CD4-positive, alpha-beta T cell treated with Interleukin-4 for 4 hours (primary cell): ENCODE measurements around the gene HTR2B.
"Not testable (repeated sequence)": the region's sequence is repeated elsewhere in the genome, so short reads cannot be mapped to it uniquely, and the experiment has no call there.

Source experiments
- DNase-seq: peaks from one replicate; pipeline ENCODE4 v3.0.0-alpha.2; 2020

HTR2B gene

DNA sequence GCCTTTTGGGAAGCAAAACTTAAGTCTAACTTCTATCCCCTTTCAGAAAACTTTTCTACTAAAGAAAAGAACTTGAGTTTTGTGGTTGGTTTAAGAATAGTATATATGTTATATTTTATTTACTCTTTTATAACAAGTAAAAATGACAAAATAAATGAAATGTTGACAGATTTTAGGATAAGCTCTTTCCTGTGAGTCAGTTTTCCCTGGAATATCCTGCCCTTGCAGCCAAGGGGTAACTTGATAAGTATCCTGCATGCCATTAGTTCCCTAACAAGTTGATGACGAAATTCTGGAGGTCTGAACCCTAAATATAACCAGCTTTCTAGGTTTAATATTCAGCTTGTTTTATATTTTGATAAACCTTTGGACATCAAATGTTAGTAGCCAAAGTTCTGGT is 7.3 kb upstream of the HTR2B start:
- DNase-seq, result no peak

DNA sequence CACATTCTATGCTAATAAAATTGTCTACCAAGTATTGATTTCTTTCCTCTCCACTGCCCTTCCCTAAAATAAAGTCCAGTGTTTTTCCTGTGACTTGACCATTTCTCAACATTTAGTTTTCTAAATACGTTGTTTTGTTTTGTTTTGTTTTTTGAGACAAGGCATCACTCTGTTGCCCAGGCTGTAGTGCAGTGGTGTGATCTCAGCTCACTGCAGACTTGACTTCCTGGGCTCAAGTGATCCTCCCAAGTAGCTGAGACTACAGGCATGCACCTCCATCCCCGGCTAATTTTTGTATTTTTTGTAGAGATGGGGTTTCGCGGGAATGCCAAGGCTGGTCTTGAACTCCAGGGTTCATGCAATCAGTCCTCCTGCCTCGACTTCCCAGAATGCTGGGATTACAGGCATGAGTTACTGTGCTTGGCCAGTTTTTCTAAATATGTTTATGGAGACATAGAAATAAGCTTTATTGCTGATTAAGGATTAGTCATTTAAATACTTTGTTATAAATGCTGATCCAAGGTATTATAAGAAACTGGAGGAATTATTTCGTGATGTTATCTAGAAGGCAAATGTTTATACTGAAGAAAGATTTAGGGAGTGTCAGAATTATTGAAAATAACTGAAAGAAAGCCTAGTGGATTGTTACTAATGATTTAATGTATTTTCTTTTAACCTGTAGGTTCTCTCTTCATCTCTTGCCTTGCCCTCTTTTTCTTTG is 5.7 kb upstream of the HTR2B start:
- DNase-seq, result no peak

DNA sequence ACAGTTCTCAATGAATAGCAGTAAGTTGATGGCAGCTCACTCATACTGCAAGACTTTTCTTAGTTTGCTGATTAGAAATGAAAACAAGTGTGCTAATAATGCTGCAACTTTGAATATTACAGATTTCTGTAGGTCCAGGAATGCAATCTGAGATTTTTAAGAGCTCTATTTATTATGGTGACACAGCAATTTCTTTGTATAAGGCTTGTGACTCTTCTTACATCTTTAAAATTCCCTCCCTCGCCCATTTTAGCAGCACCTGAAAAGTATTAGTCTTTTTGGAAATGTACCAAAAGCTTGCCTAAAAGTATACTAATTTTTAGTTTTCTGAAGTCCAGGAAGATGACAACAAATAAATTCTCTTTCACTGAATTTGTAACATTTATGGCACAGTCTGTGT is 4.4 kb upstream of the HTR2B start:
- no peak for DNase-seq

DNA sequence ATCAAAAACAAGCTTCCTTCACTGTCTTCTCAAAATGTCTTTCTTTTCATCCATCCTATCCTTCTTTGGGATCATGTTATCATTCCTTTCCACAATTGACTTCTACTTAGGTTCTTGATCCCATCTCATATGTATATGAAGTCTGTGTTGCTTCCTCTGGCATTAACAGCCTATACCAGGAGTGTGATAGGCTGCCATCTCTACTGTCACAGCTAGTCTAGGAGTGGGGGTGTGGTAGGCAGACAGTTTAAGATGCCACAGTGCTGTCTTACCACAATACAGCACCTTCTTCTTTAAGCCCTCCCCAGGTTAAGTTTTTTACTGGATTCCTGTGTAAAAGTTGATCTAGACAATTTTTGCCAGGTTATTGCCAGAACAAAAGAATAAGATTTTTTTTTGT is 3.7 kb upstream of the HTR2B start:
- no peak for DNase-seq

DNA sequence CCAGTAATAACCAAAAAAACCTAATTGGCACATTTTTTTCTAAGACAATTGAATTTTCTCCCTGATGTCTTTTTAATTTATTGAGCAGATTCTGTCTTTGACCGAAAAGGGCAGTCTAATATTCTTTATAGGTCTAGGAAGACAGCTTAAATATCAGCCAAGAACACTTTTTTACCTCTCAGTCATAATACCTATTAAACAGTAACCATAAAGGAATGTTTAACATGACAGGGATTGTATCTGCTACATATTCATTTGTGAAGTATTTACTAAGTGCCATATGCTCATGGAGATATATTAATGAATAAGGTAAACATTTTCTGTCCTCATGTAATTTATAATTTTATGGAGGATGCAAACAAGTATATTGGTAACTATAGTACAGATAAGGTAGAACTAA is 3.1 kb upstream of the HTR2B start:
- DNase-seq, result no peak

DNA sequence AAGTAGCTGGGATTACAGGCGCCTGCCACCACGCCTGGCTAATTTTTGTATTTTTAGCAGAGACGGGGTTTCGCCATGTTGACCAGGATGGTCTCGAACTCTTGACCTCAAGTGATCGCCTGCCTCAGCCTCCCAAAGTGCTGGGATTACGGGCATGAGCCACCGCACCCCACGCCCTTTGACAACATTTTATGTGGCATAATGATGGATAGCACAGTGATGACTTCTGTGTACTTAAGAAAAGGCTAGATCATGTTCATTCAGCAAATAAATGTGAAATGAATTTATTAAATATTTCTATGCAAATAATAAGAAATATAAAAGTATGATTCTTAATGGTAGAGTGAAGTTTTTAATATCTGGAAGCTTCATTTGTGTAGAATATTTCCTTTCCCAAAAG is 2.6 kb upstream of the HTR2B start:
- DNase-seq, result no peak

DNA sequence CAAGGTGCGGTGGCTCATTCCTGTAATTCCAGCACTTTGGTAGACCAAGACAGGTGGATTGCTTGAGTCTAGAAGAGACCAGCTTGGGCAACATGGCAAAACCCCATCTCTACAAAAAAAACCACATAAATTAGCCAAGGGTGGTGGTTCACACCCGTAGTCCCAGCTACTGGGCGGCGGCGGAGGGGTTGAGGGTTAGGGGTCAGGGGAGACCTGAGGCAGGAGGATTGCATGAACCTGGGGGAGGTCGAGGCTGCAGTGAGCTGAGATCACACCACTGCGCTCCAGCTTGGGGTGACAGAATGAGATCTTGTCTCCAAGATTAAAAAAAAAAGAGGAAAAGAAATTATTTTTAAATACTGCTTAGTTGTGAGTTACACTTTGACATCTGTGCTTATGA is 1.3 kb upstream of the HTR2B start:
- DNase-seq, result no peak

DNA sequence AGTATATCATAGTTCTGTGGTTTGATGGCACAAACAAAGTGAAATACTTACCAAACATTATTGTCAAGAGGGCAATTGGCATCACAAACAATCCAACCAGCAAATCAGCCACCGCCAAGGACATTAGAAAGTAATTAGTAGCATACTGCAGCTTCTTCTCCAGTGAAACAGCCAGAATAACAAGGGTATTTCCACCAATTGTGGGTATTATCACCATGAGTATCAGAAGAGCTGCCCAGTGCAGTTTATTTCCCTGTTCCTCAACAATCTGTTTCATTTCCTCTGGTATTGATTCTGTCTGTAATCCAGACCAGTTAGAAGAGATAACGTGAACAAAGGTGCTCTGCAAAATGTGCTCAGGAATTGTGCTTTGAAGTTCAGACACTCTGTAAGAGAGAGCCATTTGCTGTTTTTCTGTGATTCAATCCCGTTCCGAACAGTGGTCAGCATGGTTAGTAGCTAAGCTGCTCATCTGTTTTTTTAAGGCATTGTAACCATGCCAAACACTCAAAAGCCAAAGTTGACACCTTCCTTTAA is 1.4 kb downstream of the HTR2B start:
- no peak for DNase-seq

DNA sequence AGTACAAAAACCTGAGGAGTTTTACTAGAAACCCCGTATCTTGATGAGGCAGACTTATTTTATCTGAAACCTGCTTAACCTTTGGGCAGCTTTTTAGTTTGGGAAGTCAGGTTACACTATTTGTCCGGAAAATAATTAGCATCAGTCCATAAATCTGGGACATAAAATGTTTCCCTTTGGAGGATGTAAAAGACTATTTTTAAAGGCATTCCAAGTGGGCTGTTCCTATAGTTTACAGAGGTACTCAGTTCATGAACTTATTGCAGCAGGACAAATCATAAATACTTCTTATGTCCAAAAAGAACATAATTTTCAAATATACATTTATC is 6.3 kb downstream of the HTR2B start:
- DNase-seq, result no peak

DNA sequence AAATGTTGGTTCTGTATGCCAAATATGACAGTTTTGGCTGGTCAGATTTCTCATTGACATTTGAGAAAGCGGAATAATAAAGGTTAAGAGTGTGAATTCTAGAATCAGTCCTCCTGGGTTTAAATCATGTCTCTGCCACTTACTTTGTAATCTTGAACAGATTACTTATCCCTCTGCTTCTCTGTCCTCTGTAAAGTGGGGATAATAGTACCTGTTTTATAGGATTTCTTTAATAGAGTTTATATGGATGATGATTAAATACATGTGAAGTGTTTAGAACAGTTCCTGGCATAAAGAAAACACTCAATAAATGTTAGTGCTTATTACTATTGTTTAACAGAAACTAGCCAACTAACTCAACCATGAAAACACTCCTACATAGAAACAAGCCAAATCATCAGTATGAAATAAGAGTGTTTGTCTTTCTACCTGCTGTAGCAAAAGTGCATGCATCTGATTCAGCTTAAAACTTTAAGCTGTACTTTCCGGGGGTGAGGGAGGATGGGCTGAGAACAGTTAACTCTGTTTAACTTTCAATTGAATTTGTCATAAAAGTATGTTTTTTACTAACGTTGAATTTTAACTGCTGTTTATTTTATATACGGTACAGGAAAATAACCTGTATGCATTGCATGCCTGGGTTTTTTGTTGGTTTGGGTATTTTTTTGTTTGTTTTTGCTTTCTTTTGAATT is 6.8 kb downstream of the HTR2B start:
- no peak for DNase-seq

DNA sequence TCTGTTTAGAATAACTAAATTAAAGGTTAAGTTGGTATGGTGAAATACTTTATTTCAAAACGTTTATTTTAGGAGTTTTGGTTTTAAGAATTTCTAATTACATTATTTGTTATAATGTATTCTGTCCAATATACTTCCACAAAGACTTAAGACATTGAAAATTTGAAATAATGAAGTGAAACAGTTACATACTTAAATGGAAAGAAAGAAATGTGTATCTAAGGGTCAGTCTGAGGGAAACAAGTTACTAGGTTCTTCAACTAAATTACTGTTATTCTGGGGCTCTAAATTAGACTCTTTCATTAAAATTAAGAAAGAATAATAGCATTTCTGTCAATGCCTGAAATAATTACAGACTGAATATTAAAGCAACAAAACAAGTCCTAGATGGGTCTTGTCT is 7.7 kb downstream of the HTR2B start:
- no peak for DNase-seq

DNA sequence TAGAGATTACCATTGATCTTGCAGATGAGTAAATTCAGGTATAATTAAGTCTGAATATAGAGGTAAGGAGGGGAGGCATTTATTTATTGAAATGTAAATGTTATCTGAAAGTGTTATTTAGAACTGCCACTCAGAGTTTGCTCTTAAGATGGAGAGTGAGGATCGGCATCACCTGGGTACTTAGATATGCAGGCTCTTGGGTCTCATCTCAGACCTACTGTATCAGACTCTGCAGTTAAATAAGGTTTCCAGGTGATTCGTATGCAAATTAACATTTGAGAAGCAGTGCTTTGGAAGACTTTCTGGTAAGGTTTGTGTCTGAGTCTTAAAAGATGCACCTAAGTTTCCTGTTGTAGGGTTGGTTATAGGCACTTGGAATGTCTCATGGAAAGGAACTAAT is 9.2 kb downstream of the HTR2B start:
- no peak for DNase-seq

DNA sequence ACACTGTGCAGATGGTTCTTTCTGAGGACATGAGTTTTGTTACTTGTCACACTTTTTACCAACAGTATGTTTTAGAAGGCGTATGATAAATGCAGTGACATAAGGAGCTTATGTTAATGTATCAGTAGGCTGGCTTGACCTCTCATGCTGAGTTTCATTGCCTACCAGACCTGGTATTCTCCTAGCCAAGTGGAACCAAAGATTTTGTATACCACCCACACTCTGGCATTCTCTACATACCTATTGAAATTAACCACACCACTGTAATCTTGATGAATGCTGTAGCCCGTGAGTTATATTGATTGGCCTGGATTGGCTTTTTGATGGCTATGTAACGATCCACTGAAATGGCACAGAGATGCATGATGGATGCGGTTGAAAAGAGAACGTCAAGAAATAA is 11.4 kb downstream of the HTR2B start:
- DNase-seq, result no peak

DNA sequence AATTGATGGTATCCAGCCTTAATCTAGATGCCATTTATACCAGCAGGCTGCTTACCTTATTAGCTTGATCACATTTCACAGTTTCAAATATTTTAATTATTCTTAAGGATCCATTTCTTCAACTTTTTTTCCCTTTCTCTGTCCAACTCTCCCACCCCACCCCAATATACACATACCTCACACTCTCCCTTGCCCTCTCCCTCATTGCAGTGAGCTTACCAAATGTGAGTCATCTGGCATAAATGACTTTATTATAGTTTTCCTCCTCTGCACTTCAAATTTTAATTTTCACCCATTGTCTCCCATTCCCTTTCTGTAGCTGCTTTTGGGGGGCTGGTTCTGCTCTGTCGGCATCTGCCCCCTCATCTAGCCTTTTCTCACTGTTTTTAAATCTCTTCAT is 12.9 kb downstream of the HTR2B start:
- no peak for DNase-seq

DNA sequence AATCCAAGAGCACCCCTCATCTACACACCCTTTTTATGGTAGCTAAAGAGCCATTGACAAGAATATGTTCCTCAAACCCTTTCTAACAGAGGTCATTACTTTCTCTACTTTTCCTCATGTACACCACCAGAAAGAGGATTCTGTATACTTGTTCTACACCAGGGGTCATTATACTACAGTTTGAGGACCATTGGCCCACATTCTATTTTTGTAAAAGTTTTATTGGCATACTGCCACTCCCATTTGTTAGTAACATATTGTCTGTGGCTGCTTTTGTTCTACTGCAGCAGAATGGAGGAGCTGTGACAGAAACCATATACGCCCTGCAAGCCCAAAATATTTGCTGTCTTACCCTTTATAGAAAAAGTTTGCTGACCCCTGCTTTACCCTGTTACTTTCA is 14.3 kb downstream of the HTR2B start:
- DNase-seq, result no peak

DNA sequence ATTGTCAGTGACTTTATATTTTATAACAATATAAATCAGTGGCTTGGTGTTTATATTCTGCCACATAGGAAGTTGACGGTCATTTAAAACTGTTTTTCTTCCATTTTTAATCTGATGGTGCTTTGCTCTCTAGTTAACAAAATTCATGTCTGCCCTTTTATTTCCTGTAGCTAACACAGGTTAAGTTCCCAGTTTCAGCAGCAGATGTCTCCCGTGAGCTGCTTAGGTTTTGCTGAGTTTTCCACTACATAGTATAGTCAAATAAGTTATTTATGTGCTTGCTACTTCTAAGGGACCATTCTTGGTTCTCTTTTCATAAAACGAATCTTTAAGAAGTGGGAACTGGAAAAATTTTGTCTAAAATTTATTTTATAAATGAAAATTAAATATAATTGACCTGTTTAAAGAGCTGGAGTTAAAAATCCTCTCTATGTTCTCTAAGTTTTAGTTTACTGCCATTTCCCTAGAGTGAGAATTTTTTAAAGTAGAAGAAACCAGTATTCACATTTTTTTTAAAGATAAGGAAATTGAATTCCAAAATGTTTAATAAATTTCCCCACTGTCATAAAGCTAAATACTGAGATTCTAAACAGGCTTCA is 20.6 kb downstream of the HTR2B start:
- peak; percentile 61 for DNase-seq

DNA sequence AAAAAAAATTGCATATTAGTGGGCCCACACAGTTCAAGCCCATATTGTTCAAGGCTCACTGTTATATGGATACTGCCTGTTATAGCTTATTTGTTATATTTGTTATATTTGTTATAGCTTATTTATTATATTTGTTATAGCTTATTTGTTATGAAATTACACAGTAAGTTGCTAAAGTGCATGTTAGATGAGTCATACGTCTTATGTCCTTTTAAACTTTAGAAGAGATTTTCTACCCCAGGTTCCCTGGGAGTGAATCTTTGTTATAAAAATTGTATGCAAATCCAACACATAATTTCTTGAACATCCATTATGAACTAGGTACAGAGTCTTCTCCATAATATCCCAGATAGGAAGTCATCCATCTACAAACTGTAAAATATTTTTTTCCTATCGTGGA is 22.1 kb downstream of the HTR2B start:
- DNase-seq, result no peak

DNA sequence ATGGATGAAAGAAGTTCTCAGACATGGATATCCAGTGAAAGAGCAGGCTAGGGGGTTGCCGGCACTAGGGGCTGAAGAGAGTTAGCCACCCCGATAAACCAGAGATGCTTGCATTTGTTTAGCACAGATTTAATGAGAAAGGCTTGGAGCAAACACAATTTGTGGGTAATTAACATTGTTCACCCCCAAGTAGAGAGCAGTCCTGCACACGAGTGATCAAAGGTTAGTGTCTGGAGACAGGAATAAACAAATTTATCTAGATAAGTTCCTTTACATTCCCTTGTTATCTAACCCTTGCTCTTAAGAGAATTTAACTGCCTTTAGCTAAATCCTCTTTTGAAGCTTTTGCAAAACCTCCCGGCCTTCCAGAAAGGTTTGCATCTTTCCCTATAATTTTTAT is 23.9 kb downstream of the HTR2B start:
- no peak for DNase-seq

DNA sequence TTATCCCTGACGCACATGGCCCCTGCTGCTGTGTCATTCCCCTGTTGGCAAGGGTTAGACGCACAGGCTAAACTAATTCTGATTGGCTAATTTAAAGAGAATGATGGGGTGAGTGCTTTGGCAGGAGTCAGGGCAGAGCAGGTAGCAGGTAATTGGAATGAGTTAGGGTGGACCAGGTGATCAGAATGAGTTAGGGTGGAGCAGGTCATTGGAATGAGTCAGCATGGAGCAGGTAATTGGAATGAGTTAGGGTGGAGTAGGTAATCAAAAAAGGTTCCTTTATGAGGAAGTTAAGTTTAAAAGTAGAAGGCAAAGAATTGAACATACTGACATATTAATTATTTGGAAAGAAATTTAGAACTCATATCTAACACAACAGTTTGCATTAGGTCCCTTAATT is 24.5 kb downstream of the HTR2B start:
- not testable (repeated sequence) for DNase-seq

DNA sequence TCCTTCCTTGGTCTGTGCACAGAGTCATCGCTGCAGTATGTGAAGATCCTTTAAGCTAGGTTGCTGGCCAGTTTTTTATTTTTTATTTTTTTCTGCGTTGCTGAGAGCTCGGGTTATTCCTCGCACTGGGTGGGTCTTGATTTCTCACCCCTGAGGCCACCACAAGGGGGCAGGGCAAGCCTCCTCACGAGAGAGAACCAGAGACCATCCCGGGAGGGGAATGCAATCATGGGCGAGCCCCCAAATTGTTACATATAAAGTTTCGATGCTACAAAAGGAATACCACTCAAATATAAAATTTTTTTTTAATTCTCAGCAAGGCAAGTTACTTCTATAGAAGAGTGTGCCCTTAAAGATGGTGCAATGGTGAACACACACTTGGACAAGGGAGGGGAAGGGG is 24.9 kb downstream of the HTR2B start:
- DNase-seq, result no peak

DNA sequence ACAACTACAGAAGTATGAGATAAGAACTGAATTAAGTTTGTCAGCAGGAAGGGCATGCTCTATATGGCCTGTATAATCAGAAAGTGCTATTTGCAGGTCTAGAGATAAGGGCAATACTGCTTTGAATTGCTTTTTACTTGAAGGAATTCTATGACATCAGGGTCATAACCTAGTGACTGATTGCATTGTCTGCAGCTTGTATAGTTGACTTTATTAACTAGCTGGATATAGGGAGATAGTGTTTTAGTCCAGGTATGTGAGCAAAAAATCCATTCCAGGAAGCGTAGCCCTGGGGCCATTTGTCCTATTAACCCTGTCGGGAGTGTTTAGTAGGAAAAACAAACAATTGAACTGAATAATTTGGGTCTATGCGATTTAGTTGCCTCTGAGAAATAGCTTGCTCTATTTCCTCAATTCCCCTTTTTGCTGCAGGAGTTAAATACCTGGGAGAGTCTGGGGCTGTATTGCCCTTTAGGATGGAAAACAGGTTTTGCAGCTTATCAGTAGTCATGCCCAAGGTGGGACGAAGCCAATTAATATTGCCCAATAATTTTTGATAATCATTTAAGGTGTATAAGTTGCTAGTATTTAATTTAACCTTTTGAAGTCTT is 30.0 kb downstream of the HTR2B start:
- no peak for DNase-seq

DNA sequence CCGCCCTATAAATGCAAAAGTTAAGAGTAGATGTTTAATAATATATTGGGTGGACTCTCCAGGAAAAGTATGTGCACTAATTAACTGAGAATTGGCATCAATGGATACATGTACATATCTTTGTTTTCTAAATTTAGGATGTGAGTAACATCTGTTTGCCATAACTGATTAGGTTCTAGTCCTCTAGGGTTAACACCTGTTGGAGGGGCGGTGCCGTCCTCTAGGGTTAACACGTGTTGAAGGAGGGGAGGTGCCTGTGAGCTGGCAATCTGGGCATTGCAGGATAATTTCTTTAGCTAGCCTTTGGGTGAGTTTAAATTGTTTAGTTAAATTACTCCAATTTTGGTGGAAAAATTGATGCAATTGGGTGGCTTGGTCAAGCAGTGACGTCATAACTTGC is 30.9 kb downstream of the HTR2B start:
- DNase-seq, result no peak

DNA sequence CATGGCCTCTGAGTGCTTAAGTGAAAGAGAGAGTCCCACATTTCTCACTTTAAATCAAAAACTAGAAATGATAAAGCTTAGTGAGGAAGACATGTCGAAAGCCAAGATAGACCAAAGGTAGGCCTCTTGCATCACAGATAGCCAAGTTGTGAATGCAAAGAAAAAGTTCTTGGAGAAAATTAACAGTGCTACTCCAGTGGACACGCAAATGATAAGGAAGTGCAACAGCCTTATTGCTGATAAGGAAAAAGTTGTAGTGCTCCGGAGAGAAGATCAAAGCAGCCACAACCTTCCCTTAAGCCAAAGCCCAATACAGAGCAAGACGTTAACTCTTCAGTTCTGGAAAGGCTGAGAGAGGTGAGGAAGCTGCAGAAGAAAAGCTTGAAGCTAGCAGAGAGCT is 36.1 kb downstream of the HTR2B start:
- DNase-seq, result no peak

DNA sequence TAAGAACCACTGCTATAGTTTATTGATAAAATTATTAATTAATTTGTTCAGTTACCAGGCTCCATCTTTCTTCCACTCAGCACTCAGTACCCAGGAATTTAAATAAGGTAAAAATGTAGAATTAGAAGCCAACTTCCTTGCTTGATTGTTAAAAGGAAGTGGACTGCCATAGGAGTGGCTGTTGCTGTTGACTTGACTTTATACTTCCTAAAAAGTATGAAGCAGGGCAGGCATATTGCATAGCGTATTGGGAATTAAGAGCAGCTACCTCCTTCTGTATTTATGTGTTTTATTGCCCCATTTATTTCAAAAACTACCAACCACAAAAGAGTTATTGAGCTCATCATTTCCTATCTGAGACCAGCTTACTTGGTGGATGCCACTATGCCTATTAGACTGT is 40.3 kb downstream of the HTR2B start:
- DNase-seq, result no peak
